Uterus (tissue), 2 donors: ENCODE measurements around the gene ADCY10.

ENCODE experiments used
- CTCF ChIP-seq, 4 experiments: fragments of 200-600 bp in 2 of 4; fragments of 450-650 bp in 2 of 4; sonication (generic) in 2 of 4; IDR thresholded peaks; one replicate each; pipeline ENCODE4 v1.5.1; 2016 to 2019; ENCODE audit warnings: antibody characterized with exemption in 4 of 4, mild to moderate bottlenecking in 2 of 4, moderate library complexity in 1 of 4
- POLR2A ChIP-seq, 2 donors: fragments of 450-650 bp; IDR thresholded peaks; one replicate each; pipeline ENCODE4 v1.6.1; 2016; ENCODE audit warnings: antibody characterized with exemption in 2 of 2, mild to moderate bottlenecking in 1 of 2, moderate library complexity in 1 of 2

- TF ChIP-seq CTCF (IDR thresholded peaks at IDR 0.05), result no peak
- TF ChIP-seq POLR2A (IDR thresholded peaks at IDR 0.05), result no peak
Measured at GRCh38 chr1:167795810-167796740, 117.9 kb downstream of the ADCY10 start.
